Stimulated activated CD4-positive, alpha-beta T cell treated with anti-CD3 and anti-CD28 coated beads, TNF-alpha, amount 100 ng/mL, for 1 hour (primary cell): ENCODE data around the gene LPCAT1.

Experiments
- DNase-seq, 3 donors: peaks; one replicate each; pipeline ENCODE4 v3.0.0-alpha.2; 2020; ENCODE audit warnings: low read depth in 3 of 3, low spot score in 1 of 3

The LPCAT1 gene

GRCh38 chr5:1498623-1499416 is 24.9 kb downstream of the LPCAT1 start:
- no peak for DNase-seq

- no peak for DNase-seq
Measured at GRCh38 chr5:1497795-1498622, 25.8 kb downstream of the LPCAT1 start.

GRCh38 chr5:1497242-1497777 is 26.4 kb downstream of the LPCAT1 start:
- no peak for DNase-seq

- DNase-seq, result no peak
Measured at GRCh38 chr5:1495525-1495897, 28.2 kb downstream of the LPCAT1 start.

- peak in 1 of 3 donors; percentile 3 for DNase-seq
Measured at GRCh38 chr5:1494780-1495524, 28.8 kb downstream of the LPCAT1 start.

GRCh38 chr5:1493941-1494340 is 29.8 kb downstream of the LPCAT1 start:
- DNase-seq, result no peak

- no peak for DNase-seq
Measured at GRCh38 chr5:1493413-1493812, 30.3 kb downstream of the LPCAT1 start.

GRCh38 chr5:1492757-1493156 is 31.0 kb downstream of the LPCAT1 start:
- DNase-seq, result no peak

- DNase-seq, result no peak
Measured at GRCh38 chr5:1490376-1490775, 33.4 kb downstream of the LPCAT1 start.

GRCh38 chr5:1489754-1490153 is 34.0 kb downstream of the LPCAT1 start:
- no peak for DNase-seq

- no peak for DNase-seq
Measured at GRCh38 chr5:1488882-1489680, 34.7 kb downstream of the LPCAT1 start.

GRCh38 chr5:1487079-1487764 is 36.5 kb downstream of the LPCAT1 start:
- no peak for DNase-seq

- no peak for DNase-seq
Measured at GRCh38 chr5:1486271-1486670, 37.5 kb downstream of the LPCAT1 start.

GRCh38 chr5:1485579-1486118 is 38.1 kb downstream of the LPCAT1 start:
- DNase-seq, result no peak

GRCh38 chr5:1484730-1485578 is 38.8 kb downstream of the LPCAT1 start:
- no peak for DNase-seq

GRCh38 chr5:1483856-1484729 is 39.7 kb downstream of the LPCAT1 start:
- DNase-seq, result no peak

- DNase-seq, result no peak
Measured at GRCh38 chr5:1483064-1483463, 40.7 kb downstream of the LPCAT1 start.

GRCh38 chr5:1481959-1482331 is 41.8 kb downstream of the LPCAT1 start:
- no peak for DNase-seq
